Stimulated activated CD8-positive, alpha-beta memory T cell treated with anti-CD3 and anti-CD28 coated beads, Interleukin-15, amount 100 ng/mL, for 48 hours (primary cell): ENCODE measurements around the gene SRPK3.
"Not testable (repeated sequence)": the region's sequence is repeated elsewhere in the genome, so short reads cannot be mapped to it uniquely, and the experiment has no call there.

ENCODE experiments used
- DNase-seq, 2 donors: peaks; one replicate each; pipeline ENCODE4 v3.0.0-alpha.2; 2020; ENCODE audit warnings: low read depth in 2 of 2

SRPK3 gene

GRCh38 chrX:153745067-153745433 lies 35.8 kb upstream of the SRPK3 start:
- not testable (repeated sequence) for DNase-seq

- DNase-seq, result no peak
Measured at GRCh38 chrX:153746359-153746758, 34.5 kb upstream of the SRPK3 start.

GRCh38 chrX:153746991-153747390 lies 33.9 kb upstream of the SRPK3 start:
- not testable (repeated sequence) for DNase-seq

GRCh38 chrX:153749017-153749416 lies 31.8 kb upstream of the SRPK3 start:
- not testable (repeated sequence) for DNase-seq

- no peak for DNase-seq
Measured at GRCh38 chrX:153750127-153750774, 30.6 kb upstream of the SRPK3 start.

GRCh38 chrX:153755136-153755535 lies 25.7 kb upstream of the SRPK3 start:
- DNase-seq, result no peak

GRCh38 chrX:153761863-153762262 lies 19.0 kb upstream of the SRPK3 start:
- DNase-seq, result no peak

GRCh38 chrX:153762626-153763173 lies 18.1 kb upstream of the SRPK3 start:
- DNase-seq, result no peak

GRCh38 chrX:153763298-153763932 lies 17.4 kb upstream of the SRPK3 start:
- DNase-seq, result no peak

GRCh38 chrX:153763989-153764755 lies 16.7 kb upstream of the SRPK3 start, which contains the start of gene PLXNB3:
Gene PLXNB3 (plus strand): TSS chrX:153764249. CDS start chrX:153765536, 1,287 bp downstream.
- peak; percentile 59 to 61 for DNase-seq

GRCh38 chrX:153764786-153765137 lies 16.1 kb upstream of the SRPK3 start:
- no peak for DNase-seq

GRCh38 chrX:153765138-153766079 lies 15.4 kb upstream of the SRPK3 start:
- DNase-seq, result no peak

GRCh38 chrX:153766098-153766817 lies 14.6 kb upstream of the SRPK3 start:
- DNase-seq, result peak; percentile 32

GRCh38 chrX:153766871-153767673 lies 13.8 kb upstream of the SRPK3 start:
- no peak for DNase-seq

GRCh38 chrX:153767674-153768055 lies 13.2 kb upstream of the SRPK3 start:
- DNase-seq, result no peak

GRCh38 chrX:153768311-153769157 lies 12.3 kb upstream of the SRPK3 start:
- no peak for DNase-seq

GRCh38 chrX:153769158-153769864 lies 11.5 kb upstream of the SRPK3 start:
- no peak for DNase-seq

GRCh38 chrX:153769865-153770600 lies 10.8 kb upstream of the SRPK3 start:
- DNase-seq, result no peak
